Measurements from ENCODE around the gene GPC1. TPM values are rescaled to one million over a fixed set of nuclear protein-coding genes. Genes with fewer than 3 reads are reported as not detected.

GPC1 gene
- total RNA-seq, 2 experiments from 2014 or later, result 0.83 to 1.2 TPM

DNA sequence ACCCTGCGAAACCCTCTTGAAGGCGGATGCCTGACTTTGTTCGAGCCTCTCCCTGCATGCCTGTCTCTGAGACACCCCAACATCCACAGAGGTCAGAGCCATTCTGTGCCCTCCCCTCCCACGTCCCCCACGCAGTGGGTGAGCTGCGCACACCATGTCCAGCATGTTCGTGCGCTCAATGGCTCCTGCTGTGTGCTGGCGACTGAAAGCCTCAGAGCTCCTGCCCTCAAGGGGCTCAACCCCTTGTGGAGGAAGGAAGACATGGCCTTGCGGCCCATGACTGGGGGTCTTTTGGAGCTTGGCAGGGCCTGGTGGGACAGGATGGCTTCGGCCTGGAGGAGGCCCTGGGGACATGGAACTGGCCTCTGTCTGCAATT is 76.6 kb downstream of the GPC1 start:
- ChIA-PET CTCF (interaction anchor here (1.3 kb wide), 1 partner anchor 75 kb away, joined by 3 read pairs; the partner anchor contains the start of gene CAPN10), POLR2A (no interaction called here)
- H3K4me1 Mint-ChIP-seq (ENCODE audit: low read depth), result peaks cover 13% of the 10 kb centered on the region
- H3K27ac Mint-ChIP-seq, result no peak overlapping the region
- ATAC-seq (no peak), DNase-seq (no peak)
- peaks cover 2% of the 10 kb centered on the region for H3K36me3 Mint-ChIP-seq (ENCODE audit: low read depth)
- TF ChIP-seq, protein P1, sequence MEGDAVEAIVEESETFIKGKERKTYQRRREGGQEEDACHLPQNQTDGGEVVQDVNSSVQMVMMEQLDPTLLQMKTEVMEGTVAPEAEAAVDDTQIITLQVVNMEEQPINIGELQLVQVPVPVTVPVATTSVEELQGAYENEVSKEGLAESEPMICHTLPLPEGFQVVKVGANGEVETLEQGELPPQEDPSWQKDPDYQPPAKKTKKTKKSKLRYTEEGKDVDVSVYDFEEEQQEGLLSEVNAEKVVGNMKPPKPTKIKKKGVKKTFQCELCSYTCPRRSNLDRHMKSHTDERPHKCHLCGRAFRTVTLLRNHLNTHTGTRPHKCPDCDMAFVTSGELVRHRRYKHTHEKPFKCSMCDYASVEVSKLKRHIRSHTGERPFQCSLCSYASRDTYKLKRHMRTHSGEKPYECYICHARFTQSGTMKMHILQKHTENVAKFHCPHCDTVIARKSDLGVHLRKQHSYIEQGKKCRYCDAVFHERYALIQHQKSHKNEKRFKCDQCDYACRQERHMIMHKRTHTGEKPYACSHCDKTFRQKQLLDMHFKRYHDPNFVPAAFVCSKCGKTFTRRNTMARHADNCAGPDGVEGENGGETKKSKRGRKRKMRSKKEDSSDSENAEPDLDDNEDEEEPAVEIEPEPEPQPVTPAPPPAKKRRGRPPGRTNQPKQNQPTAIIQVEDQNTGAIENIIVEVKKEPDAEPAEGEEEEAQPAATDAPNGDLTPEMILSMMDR (IDR thresholded peaks at IDR 0.05), result no peak
- H3K27me3 Mint-ChIP-seq, result no peaks in the 10 kb centered on the region
- intact Hi-C loops (cut with micrococcal nuclease), result no loop called here
- H3K9me3 Mint-ChIP-seq, result no peaks in the 10 kb centered on the region
- H3K4me3 Mint-ChIP-seq, result no peak overlapping the region

DNA sequence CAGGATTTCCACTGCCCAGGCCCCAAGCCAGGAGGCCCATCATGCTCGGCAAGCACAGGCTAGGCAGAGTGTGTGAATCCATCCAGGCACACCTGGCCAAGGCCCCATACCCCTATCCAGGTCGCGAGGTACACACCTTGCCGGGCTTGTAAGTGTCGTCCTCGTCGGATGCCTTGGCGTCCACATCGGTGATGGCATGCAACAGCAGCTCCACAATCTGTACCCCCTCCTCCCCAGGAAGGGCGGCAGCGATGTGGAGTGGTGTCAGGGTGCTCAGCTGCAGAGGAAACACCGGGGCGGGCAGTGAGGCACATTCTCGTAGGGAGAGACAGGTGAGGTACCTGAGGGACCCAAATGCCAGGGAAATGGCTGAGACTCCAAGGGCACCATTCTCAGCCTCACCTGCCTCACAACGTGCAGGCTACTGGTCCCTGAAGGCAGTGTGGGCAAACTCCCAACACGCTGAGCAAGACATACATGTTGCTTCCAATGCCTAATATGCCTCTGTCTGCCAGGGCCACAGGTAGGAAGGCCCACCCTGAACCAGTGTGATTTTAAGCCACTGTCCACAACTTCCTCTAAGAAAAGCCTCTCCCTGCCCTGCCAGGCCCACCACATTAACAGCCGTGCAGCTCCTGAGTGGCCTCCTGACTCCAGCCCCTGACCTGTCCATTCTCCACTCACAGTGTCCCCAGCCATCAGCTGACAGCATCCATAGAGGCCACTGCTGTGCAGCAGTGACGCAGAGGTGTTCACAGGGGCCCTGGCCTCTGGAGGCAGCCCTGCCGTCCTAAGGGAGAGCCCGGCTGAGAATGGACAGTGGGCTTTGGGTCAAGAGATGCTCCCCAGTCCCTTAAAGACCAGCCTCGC is 77.4 kb downstream of the GPC1 start:
- CTCF ChIA-PET, result interaction anchor here (1.3 to 2.9 kb wide), 9 partner anchors 16 to 155 kb away, joined by 3 to 37 read pairs (median 6); partner anchors contain the start of gene CAPN10
- intact Hi-C loops (cut with micrococcal nuclease), result no loop called here
- H3K27me3 Mint-ChIP-seq, result no peaks in the 10 kb centered on the region
- no peak overlapping the region for H3K27ac Mint-ChIP-seq
- ATAC-seq (no peak), DNase-seq (no peak)
- no peaks in the 10 kb centered on the region for H3K9me3 Mint-ChIP-seq
- H3K4me1 Mint-ChIP-seq (ENCODE audit: low read depth), result peaks cover 13% of the 10 kb centered on the region
- H3K4me3 Mint-ChIP-seq, result no peak overlapping the region
- POLR2A ChIA-PET, result no interaction called here
- TF ChIP-seq, protein P1 (IDR thresholded peaks at IDR 0.05), result no peak
- H3K36me3 Mint-ChIP-seq (ENCODE audit: low read depth), result peaks cover 6% of the 10 kb centered on the region

DNA sequence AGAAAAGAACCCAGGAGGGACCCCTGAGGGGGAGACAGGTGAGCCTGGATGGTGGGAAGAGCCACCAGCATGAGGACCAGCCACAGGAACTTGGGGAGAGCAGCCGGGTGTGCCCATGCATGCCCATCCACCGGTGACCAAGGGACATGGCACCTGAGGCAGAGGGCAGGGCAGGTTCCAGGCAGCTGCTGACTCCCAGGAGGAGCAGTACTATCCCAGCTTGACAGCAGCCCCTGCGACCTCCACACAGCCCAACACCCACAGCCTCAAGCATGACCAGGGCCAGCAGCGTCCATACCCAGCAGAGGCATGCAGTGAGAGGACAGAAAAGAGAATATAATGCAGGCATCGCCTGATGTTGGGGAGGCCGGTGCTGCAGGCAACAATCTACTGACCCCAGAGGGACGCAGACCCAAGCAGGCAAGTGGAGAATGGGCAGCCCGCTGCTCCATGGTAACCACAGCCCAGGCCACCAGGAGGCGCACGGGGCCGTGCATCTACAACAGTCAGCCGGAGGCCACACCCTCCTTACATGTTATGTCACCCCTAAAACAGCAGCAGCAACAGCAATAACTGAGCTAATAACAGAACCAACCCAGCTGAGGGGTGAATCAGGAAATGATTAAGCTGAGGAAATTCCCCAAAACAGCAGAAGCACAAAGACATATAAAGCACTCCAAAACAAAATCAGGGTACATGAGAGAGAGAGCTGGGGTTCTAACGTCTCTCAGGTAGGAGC is 78.3 kb downstream of the GPC1 start:
- H3K27me3 Mint-ChIP-seq, result no peaks in the 10 kb centered on the region
- intact Hi-C loops (cut with micrococcal nuclease), result no loop called here
- POLR2A ChIA-PET, result interaction anchor here (0.6 to 1.0 kb wide), 4 partner anchors 52 to 148 kb away, joined by 3 to 4 read pairs (median 4); partner anchors contain the start of gene CAPN10

DNA sequence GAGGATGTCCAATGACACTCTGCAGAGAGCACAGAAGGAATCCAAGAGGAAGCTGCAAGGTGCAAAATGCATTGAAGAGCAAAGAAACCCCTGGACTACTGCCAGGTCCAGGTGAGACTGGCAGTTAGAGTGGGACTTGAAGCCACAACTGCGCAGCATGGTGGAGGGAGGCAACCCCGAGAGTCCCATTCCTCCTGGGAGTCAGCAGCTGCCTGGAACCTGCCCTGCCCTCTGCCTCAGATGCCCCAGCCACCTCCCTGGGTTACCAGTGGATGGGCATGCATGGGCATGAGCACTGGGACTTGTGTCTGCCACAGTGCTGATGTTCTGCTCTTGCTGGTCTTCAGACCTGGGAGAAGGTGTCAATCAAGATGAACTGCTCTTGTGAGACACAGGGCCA is 79.2 kb downstream of the GPC1 start:
- no peak for ATAC-seq
- H3K27ac Mint-ChIP-seq, result peak overlapping the region; percentile 47
- POLR2A ChIA-PET, result interaction anchor here (0.7 to 1.0 kb wide), 2 partner anchors 51 to 55 kb away, joined by 3 to 4 read pairs; no protein-coding TSS in a partner anchor
- DNase-seq, result no peak
- H3K27me3 Mint-ChIP-seq, result no peaks in the 10 kb centered on the region
- no peak overlapping the region for H3K4me3 Mint-ChIP-seq
- no peaks in the 10 kb centered on the region for H3K9me3 Mint-ChIP-seq
- H3K36me3 Mint-ChIP-seq (ENCODE audit: low read depth), result peaks cover 12% of the 10 kb centered on the region
- TF ChIP-seq, protein P1 (IDR thresholded peaks at IDR 0.05), result no peak
- H3K4me1 Mint-ChIP-seq (ENCODE audit: low read depth), result peaks cover 13% of the 10 kb centered on the region
- intact Hi-C loops (cut with micrococcal nuclease), result loop anchor here (5.0 kb wide), 1 partner anchor 53 kb away; the partner anchor contains the start of gene RNPEPL1
- CTCF ChIA-PET, result interaction anchor here (0.7 to 2.9 kb wide), 25 partner anchors 8 to 1170 kb away, joined by 3 to 48 read pairs (median 5); partner anchors contain the start of gene CAPN10

More for the DNA sequence above, 78.3 kb downstream of the GPC1 start:
- H3K27ac Mint-ChIP-seq, result peak overlapping the region; percentile 47
- DNase-seq (peak; percentile 95), ATAC-seq (peak; percentile 100)
- TF ChIP-seq, protein P1 (IDR thresholded peaks at IDR 0.05), result peak; percentile 93
- CTCF ChIA-PET, result interaction anchor here (0.6 to 2.9 kb wide), 35 partner anchors 8 to 332 kb away, joined by 3 to 48 read pairs (median 4); partner anchors contain the start of gene CAPN10
- peaks cover 10% of the 10 kb centered on the region for H3K36me3 Mint-ChIP-seq (ENCODE audit: low read depth)
- peaks cover 13% of the 10 kb centered on the region for H3K4me1 Mint-ChIP-seq (ENCODE audit: low read depth)
- no peak overlapping the region for H3K4me3 Mint-ChIP-seq
- H3K9me3 Mint-ChIP-seq, result no peaks in the 10 kb centered on the region

Measured in activated CD8-positive, alpha-beta T cell treated with anti-CD3 and anti-CD28 coated beads for 36 hours (primary cell).